Measurements from ENCODE around the gene RIC8B.

DNA sequence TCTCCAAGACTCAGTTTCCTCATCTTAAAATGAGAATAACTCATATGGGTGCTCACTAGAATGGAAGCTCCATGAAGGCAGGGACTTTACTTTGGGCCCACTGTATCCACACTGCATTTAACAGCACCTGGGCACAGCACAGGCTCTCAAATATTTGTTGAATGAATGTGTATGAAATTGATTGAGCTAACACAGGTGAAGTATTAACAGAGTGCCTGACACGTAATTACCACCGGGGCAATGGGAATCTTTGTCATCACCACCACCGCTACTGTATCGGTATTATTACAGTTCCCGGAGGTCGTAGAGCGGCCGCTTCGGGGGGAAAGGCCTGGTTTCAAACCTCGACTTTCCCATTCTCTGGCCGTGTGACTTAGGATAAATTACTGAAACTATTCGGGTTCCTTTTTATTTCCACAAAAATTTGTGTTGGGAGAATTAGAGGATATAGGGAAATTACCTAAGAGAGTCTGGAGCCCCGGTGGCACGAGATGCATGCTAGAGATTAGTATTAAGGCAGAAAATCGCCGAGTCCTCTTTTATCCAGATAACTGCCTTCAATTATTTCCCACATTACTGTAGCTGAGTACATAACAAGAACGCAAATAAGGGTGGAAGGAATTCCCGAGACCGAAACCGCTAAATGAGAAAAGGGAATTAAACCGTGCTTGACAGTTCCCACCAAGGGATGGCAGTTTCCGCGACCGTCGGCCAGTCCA lies 1.0 kb upstream of the RIC8B start:
- TF ChIP-seq, protein P1, sequence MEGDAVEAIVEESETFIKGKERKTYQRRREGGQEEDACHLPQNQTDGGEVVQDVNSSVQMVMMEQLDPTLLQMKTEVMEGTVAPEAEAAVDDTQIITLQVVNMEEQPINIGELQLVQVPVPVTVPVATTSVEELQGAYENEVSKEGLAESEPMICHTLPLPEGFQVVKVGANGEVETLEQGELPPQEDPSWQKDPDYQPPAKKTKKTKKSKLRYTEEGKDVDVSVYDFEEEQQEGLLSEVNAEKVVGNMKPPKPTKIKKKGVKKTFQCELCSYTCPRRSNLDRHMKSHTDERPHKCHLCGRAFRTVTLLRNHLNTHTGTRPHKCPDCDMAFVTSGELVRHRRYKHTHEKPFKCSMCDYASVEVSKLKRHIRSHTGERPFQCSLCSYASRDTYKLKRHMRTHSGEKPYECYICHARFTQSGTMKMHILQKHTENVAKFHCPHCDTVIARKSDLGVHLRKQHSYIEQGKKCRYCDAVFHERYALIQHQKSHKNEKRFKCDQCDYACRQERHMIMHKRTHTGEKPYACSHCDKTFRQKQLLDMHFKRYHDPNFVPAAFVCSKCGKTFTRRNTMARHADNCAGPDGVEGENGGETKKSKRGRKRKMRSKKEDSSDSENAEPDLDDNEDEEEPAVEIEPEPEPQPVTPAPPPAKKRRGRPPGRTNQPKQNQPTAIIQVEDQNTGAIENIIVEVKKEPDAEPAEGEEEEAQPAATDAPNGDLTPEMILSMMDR (IDR thresholded peaks at IDR 0.05): no peak
- TF ChIP-seq EP300 (IDR thresholded peaks at IDR 0.05): no peak

All from sigmoid colon (tissue), 4 donors.